Left lung (tissue), 10 donors: ENCODE measurements around the gene KCNG2. TPM values are rescaled to one million over a fixed set of nuclear protein-coding genes. Genes with fewer than 3 reads are reported as not detected.

ENCODE experiments used
- ATAC-seq: fragments of 200-7000 bp; cut with Tn5 transposase; one replicate; pipeline ENCODE4 v1.9.1; 2020; ENCODE audit warnings: moderate library complexity
- DNase-seq, 4 donors: peaks; one replicate each; pipeline ENCODE4 v3.0.0-alpha.2; 2013 to 2020
- H3K27ac ChIP-seq, 2 donors: fragments of 200-600 bp; sonication (generic) in 1 of 2; one replicate each; pipeline versions ENCODE4 v1.5.0 to v1.8.0; 2020 to 2021
- H3K27me3 ChIP-seq, 2 donors: fragments of 200-600 bp; sonication (generic) in 1 of 2; one replicate each; pipeline versions ENCODE4 v1.5.0 to v1.8.0; 2020 to 2021
- H3K36me3 ChIP-seq, 2 donors: fragments of 200-600 bp; sonication (generic) in 1 of 2; one replicate each; pipeline versions ENCODE4 v1.5.0 to v1.8.0; 2020 to 2021
- H3K4me1 ChIP-seq, 2 donors: fragments of 200-600 bp; one replicate each; pipeline ENCODE4 v1.8.0; 2021
- H3K4me3 ChIP-seq, 2 donors: fragments of 200-600 bp; sonication (generic) in 1 of 2; one replicate each; pipeline versions ENCODE4 v1.5.0 to v1.8.0; 2020 to 2021; ENCODE audit warnings: mild to moderate bottlenecking in 1 of 2
- H3K9me3 ChIP-seq, 2 donors: fragments of 200-600 bp; sonication (generic) in 1 of 2; one replicate each; pipeline versions ENCODE4 v1.5.0 to v1.8.0; 2020 to 2021
- CTCF ChIP-seq, 2 donors: fragments of 200-600 bp; sonication (generic) in 1 of 2; IDR thresholded peaks; one replicate each; pipeline versions ENCODE4 v1.5.0 to v1.8.0; 2021; ENCODE audit warnings: antibody characterized with exemption in 2 of 2
- intact Hi-C, 2 donors: fragments of 100-400 bp; cut with DNase I; formaldehyde crosslinking; loops; one replicate each; pipeline versions ENCODE4 v1.11.2 to v1.14.2; 2022
- polyA plus RNA-seq, 6 donors: library from polyadenylated mRNA; unstranded; fragments of 120-200 nt; gene quantifications; one replicate each; pipeline ENCODE4 v1.2.1, GENCODE V29; 2013; ENCODE audit not compliant: insufficient read length in 6 of 6
- total RNA-seq, 2 donors: library from RNA; stranded (reverse); fragmentation: NEBNext Ultra II Directional; extraction: Animal tissue kit (Norgen Biotek cat#: 25700); gene quantifications; one replicate each; pipeline ENCODE4 v1.2.1, GENCODE V29; 2021
- donor health status: DM: no; HTN: yes; CAD: no.
- donor health status: DM: no; HTN: no; CAD: no.

The KCNG2 gene
- total and polyA plus RNA-seq, 8 donors = 0.17 to 1.1 (median 0.31) TPM

DNA sequence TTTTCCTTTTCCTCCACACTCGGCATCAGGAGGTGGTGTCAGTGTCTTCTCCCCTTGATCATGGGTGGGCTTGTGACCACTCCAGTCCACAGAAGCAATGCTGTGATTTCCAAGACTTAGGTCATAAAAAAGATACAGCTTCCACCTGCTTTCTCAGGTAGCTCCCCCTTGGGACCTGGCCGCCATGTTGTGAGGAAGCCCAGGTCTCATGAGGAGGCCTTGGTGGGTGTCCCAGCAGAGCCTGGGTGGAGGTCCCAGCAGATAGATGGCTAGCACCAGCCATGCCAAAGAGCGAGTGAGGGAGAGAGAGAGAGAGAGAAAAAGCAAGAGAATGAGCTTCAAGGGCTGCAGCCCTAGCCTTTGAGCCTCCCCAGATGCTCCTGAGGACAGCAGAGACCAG lies 137.8 kb downstream of the KCNG2 start:
- Histone ChIP-seq H3K4me1 (peaks cover 4 to 5% of the 10 kb centered on the region in 2 donors), H3K9me3 (peaks cover 0 to 37% of the 10 kb centered on the region in 2 donors), H3K27me3 (no peaks in the 10 kb centered on the region), H3K27ac (no peak overlapping the region), H3K4me3 (no peak overlapping the region), H3K36me3 (peaks cover 0 to 71% of the 10 kb centered on the region in 2 donors)
- intact Hi-C loops = no loop called here
- ATAC-seq (no peak), DNase-seq (peak in 2 of 4 donors; percentile 11 to 37)
- TF ChIP-seq CTCF (IDR thresholded peaks at IDR 0.05) = no peak

- intact Hi-C loops = no loop called here
- ATAC-seq = no peak
- Histone ChIP-seq H3K36me3 (peaks cover 0 to 74% of the 10 kb centered on the region in 2 donors), H3K4me3 (no peak overlapping the region), H3K4me1 (peaks cover 4 to 5% of the 10 kb centered on the region in 2 donors), H3K9me3 (peaks cover 0 to 33% of the 10 kb centered on the region in 2 donors), H3K27ac (no peak overlapping the region), H3K27me3 (no peaks in the 10 kb centered on the region)
- DNase-seq = peak in 2 of 4 donors; percentile 22 to 25
- TF ChIP-seq CTCF (IDR thresholded peaks at IDR 0.05) = no peak
Measured at GRCh38 chr18:79935925-79936324, 138.2 kb downstream of the KCNG2 start.

DNA sequence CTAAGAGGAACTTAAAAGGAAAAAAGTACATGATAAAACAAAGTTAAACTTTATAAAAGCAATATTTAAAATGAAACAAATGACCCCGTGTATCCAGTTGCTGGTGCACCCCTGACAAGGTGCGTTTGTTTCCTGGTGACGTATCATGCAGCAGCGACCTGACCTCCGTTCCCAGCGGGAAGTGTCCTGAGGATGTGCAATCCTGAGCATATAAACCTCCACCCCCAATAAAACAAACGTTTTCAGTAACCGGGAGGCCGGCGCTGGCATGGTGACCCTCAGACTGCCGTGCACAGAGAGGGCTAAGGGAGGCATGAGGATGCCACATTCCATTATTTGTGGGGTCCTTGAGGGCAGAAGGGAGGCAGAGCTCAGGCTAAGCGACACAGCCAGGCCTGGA lies 138.9 kb downstream of the KCNG2 start:
- no peak for TF ChIP-seq CTCF (IDR thresholded peaks at IDR 0.05)
- no peak overlapping the region for H3K27ac ChIP-seq
- intact Hi-C loops = no loop called here
- no peak for ATAC-seq
- DNase-seq = peak in 2 of 4 donors; percentile 24 to 61
- no peaks in the 10 kb centered on the region for H3K27me3 ChIP-seq
- H3K4me1 ChIP-seq = peaks cover 4 to 5% of the 10 kb centered on the region in 2 donors
- peaks cover 0 to 74% of the 10 kb centered on the region in 2 donors for H3K36me3 ChIP-seq
- H3K9me3 ChIP-seq = peaks cover 0 to 26% of the 10 kb centered on the region in 2 donors
- no peak overlapping the region for H3K4me3 ChIP-seq

- Histone ChIP-seq H3K36me3 (peaks cover 0 to 77% of the 10 kb centered on the region in 2 donors), H3K27ac (no peak overlapping the region), H3K27me3 (no peaks in the 10 kb centered on the region), H3K4me3 (no peak overlapping the region), H3K9me3 (peaks cover 0 to 20% of the 10 kb centered on the region in 2 donors), H3K4me1 (peaks cover 4 to 5% of the 10 kb centered on the region in 2 donors)
- no peak for TF ChIP-seq CTCF (IDR thresholded peaks at IDR 0.05)
- intact Hi-C loops = no loop called here
- peak in 2 of 4 donors; percentile 17 to 29 for DNase-seq
- no peak for ATAC-seq
Measured at GRCh38 chr18:79937103-79937860, 139.5 kb downstream of the KCNG2 start.

GRCh38 chr18:79938196-79938595 lies 140.5 kb downstream of the KCNG2 start:
- Histone ChIP-seq H3K27ac (no peak overlapping the region), H3K4me3 (no peak overlapping the region), H3K27me3 (no peaks in the 10 kb centered on the region), H3K9me3 (peaks cover 0 to 10% of the 10 kb centered on the region in 2 donors), H3K4me1 (peaks cover 4 to 5% of the 10 kb centered on the region in 2 donors), H3K36me3 (peaks cover 3 to 82% of the 10 kb centered on the region in 2 donors)
- no peak for TF ChIP-seq CTCF (IDR thresholded peaks at IDR 0.05)
- no peak for ATAC-seq
- peak in 2 of 4 donors; percentile 4 to 47 for DNase-seq
- intact Hi-C loops = no loop called here
